Ishikawa (cell line): ENCODE data around the gene CNNM1.

ENCODE experiments used
- CEBPB ChIP-seq: IDR thresholded peaks from 2 replicates; pipeline ENCODE4 v1.6.1; 2012
- CREB1 ChIP-seq: IDR thresholded peaks from 2 replicates; pipeline ENCODE4 v1.6.1; 2012; ENCODE audit warnings: low read depth
- EGR1 ChIP-seq: IDR thresholded peaks from 2 replicates; pipeline ENCODE4 v1.6.1; 2012
- EP300 ChIP-seq: IDR thresholded peaks from 2 replicates; pipeline ENCODE4 v1.6.1; 2012; ENCODE audit warnings: borderline replicate concordance
- FOXM1 ChIP-seq: IDR thresholded peaks from 2 replicates; pipeline ENCODE4 v1.6.1; 2012; ENCODE audit warnings: low read depth, borderline replicate concordance
- MAX ChIP-seq: IDR thresholded peaks from 2 replicates; pipeline ENCODE4 v1.6.1; 2012
- NFIC ChIP-seq: IDR thresholded peaks from 2 replicates; pipeline ENCODE4 v1.6.1; 2012
- RAD21 ChIP-seq: IDR thresholded peaks from 2 replicates; pipeline ENCODE4 v1.6.1; 2012; ENCODE audit warnings: low read depth
- TAF1 ChIP-seq: IDR thresholded peaks from 2 replicates; pipeline ENCODE4 v1.6.1; 2012; ENCODE audit warnings: low read depth, mild to moderate bottlenecking
- TCF12 ChIP-seq: IDR thresholded peaks from 2 replicates; pipeline ENCODE4 v1.6.1; 2012; ENCODE audit warnings: low read depth
- TEAD4 ChIP-seq: IDR thresholded peaks from 2 replicates; pipeline ENCODE4 v1.6.1; 2012
- YY1 ChIP-seq: IDR thresholded peaks from 2 replicates; pipeline ENCODE4 v1.6.1; 2012; ENCODE audit warnings: low read depth
- ZBTB7A ChIP-seq: IDR thresholded peaks from 2 replicates; pipeline ENCODE4 v1.6.1; 2012; ENCODE audit warnings: low read depth
- TF ChIP-seq, protein P1 (sequence below): IDR thresholded peaks from 2 replicates; pipeline ENCODE4 v1.6.1; 2012
- TF ChIP-seq, protein P2 (sequence below): IDR thresholded peaks from 2 replicates; pipeline ENCODE4 v1.6.1; 2012; ENCODE audit warnings: low read depth, mild to moderate bottlenecking

Gene CNNM1

GRCh38 chr10:99427566-99428190 lies 98.5 kb downstream of the CNNM1 start:
- TF ChIP-seq YY1 (no peak), MAX (no peak), RAD21 (no peak), EGR1 (no peak)
- TF ChIP-seq, protein P1, sequence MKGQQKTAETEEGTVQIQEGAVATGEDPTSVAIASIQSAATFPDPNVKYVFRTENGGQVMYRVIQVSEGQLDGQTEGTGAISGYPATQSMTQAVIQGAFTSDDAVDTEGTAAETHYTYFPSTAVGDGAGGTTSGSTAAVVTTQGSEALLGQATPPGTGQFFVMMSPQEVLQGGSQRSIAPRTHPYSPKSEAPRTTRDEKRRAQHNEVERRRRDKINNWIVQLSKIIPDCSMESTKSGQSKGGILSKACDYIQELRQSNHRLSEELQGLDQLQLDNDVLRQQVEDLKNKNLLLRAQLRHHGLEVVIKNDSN = no peak

DNA sequence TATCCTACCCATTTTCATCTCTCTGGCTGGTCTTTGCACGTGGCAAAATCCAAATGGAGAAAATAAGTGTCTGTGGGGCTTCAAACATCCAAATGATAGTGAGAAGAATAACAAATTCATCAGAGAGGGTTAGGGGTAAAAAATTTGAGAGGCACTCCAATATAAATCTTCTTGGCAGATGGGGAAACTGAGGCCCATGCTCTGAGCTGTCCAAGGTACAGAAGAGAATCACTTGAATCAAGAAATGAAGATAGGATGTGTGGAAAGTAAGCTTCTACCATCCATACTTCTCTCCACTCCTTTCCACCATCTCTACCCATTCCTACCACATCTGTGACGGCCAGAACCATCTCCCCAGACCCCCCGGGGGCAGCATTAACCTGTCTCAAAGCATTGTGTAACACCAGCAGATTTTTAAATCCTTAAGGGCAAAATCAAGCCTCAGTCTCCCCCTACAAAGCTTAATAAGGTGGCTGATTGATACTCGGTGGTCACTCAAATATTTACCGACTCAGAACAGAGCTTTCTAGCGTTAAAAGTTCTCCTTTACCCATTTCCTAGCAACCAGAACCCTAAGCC lies 100.5 kb downstream of the CNNM1 start:
- TF ChIP-seq, protein P2, sequence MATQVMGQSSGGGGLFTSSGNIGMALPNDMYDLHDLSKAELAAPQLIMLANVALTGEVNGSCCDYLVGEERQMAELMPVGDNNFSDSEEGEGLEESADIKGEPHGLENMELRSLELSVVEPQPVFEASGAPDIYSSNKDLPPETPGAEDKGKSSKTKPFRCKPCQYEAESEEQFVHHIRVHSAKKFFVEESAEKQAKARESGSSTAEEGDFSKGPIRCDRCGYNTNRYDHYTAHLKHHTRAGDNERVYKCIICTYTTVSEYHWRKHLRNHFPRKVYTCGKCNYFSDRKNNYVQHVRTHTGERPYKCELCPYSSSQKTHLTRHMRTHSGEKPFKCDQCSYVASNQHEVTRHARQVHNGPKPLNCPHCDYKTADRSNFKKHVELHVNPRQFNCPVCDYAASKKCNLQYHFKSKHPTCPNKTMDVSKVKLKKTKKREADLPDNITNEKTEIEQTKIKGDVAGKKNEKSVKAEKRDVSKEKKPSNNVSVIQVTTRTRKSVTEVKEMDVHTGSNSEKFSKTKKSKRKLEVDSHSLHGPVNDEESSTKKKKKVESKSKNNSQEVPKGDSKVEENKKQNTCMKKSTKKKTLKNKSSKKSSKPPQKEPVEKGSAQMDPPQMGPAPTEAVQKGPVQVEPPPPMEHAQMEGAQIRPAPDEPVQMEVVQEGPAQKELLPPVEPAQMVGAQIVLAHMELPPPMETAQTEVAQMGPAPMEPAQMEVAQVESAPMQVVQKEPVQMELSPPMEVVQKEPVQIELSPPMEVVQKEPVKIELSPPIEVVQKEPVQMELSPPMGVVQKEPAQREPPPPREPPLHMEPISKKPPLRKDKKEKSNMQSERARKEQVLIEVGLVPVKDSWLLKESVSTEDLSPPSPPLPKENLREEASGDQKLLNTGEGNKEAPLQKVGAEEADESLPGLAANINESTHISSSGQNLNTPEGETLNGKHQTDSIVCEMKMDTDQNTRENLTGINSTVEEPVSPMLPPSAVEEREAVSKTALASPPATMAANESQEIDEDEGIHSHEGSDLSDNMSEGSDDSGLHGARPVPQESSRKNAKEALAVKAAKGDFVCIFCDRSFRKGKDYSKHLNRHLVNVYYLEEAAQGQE = peak; percentile 69
- no peak for TF ChIP-seq RAD21

- TF ChIP-seq CEBPB (no peak), EGR1 (no peak), RAD21 (no peak), EP300 (no peak), YY1 (no peak), TEAD4 (no peak)
- TF ChIP-seq, protein P2 = no peak
Observed at GRCh38 chr10:99430116-99430450, 100.9 kb downstream of the CNNM1 start.

DNA sequence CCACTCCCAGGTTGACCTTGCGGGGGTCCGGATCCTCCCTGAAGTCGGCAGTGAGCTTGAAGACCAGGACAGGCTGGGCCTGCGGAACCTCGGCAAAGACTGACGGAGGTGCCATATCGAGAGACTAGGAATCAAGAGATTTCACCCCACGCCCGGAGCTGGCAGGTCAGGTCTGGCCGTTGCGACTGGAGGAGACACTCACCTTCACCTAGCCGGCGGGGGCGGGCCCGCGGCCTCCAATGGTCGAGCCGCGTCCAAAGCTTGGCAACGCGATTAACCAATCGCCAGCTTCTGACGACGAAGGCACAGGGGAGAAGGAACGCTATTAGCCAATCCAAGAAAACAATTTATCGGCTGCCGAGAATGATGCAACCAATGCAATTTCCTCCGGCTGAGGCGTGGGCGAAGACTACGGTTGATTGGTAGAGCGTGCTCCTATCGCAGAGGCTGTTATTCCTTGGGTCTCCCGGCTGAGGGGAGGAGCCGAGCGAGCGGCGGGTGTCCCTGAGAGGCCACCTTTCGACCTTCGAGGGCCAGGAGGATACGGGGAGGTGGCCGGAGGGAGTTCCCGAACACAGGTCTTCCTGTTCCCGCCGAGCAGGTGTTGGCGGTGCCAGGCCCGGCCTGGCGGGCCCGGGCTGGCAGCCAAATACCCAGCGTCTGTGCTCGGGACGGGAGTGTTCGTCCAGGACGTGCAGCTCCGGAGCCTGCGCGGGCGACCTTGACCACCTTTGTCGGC lies 101.5 kb downstream of the CNNM1 start, which contains the start of gene GOT1:
TSS of gene GOT1 (minus strand) at position 174 of the 739 bp plus-strand sequence. CDS start at position 115, 59 bp downstream.
- TF ChIP-seq YY1 (peak; percentile 48), FOXM1 (peak; percentile 77), RAD21 (no peak), TCF12 (peak; percentile 44; the same call in 1 of the 2 replicates), TEAD4 (no peak), CREB1 (peak; percentile 87), CEBPB (peak; percentile 94), EP300 (no peak; the same call in 1 of the 2 replicates), NFIC (peak; percentile 77), ZBTB7A (no peak), EGR1 (peak; percentile 99), TAF1 (peak; percentile 94), MAX (peak; percentile 67)
- TF ChIP-seq, protein P2 = no peak
- TF ChIP-seq, protein P1 = no peak
